SU-DHL-6 (cell line): ENCODE data around the gene FOXC2.

Source experiments
- H2AFZ ChIP-seq: fragments of 200-600 bp; sonication (generic); 2 replicates; pipeline ENCODE4 v1.6.1; 2014; ENCODE audit warnings: low read depth, mild to moderate bottlenecking, moderate library complexity, mixed read lengths, antibody characterized with exemption, low read length; ENCODE audit not compliant: severe bottlenecking
- H3F3A ChIP-seq: fragments of 200-600 bp; shearing (Covaris generic); 2 replicates; pipeline ENCODE4 v1.6.0; 2016; ENCODE audit warnings: antibody characterized with exemption, mild to moderate bottlenecking; ENCODE audit not compliant: insufficient read depth
- H3K27ac ChIP-seq: fragments of 200-600 bp; sonication (generic); 2 replicates; pipeline ENCODE4 v1.5.1; 2016; ENCODE audit warnings: low read depth, mild to moderate bottlenecking, low read length, moderate library complexity, mixed read lengths
- H3K27me3 ChIP-seq: fragments of 200-600 bp; sonication (generic), shearing (Covaris generic); 2 replicates; pipeline ENCODE4 v1.6.0; 2014; ENCODE audit warnings: mild to moderate bottlenecking, low read length
- H3K36me3 ChIP-seq: fragments of 200-600 bp; sonication (generic); 2 replicates; pipeline ENCODE4 v1.6.1; 2014; ENCODE audit warnings: mild to moderate bottlenecking, low read length, mixed read lengths
- H3K4me2 ChIP-seq: fragments of 300-600, 200-600 bp; shearing (Covaris generic), sonication (generic); 2 replicates; pipeline ENCODE4 v1.6.0; 2014; ENCODE audit warnings: low read length, low read depth, mild to moderate bottlenecking; ENCODE audit not compliant: poor library complexity, severe bottlenecking
- H3K4me3 ChIP-seq: fragments of 200-600 bp; sonication (generic); 2 replicates; pipeline ENCODE4 v1.5.1; 2014; ENCODE audit warnings: antibody characterized with exemption, low read length, mild to moderate bottlenecking, mixed read lengths; ENCODE audit not compliant: insufficient read depth, poor library complexity, severe bottlenecking
- H3K79me2 ChIP-seq: fragments of 200-600 bp; sonication (generic); 2 replicates; pipeline ENCODE4 v1.6.1; 2014; ENCODE audit warnings: mild to moderate bottlenecking, low read length, moderate library complexity; ENCODE audit not compliant: insufficient read depth
- H3K9ac ChIP-seq: fragments of 200-600 bp; sonication (generic); 2 replicates; pipeline ENCODE4 v1.7.0; 2014; ENCODE audit warnings: mild to moderate bottlenecking, low read length
- H3K9me2 ChIP-seq: fragments of 200-600 bp; sonication (generic); replicated peaks from 2 replicates; pipeline ENCODE4 v1.6.1; 2014; ENCODE audit warnings: low read length; ENCODE audit not compliant: insufficient read depth
- H3K9me3 ChIP-seq: fragments of 200-600 bp; sonication (generic); 2 replicates; pipeline ENCODE4 v1.6.1; 2014; ENCODE audit warnings: low read length, mixed read lengths; ENCODE audit not compliant: insufficient read depth
- H4K20me1 ChIP-seq: fragments of 200-600 bp; sonication (generic); 2 replicates; pipeline ENCODE4 v1.6.1; 2014; ENCODE audit warnings: low read depth, mild to moderate bottlenecking, antibody characterized with exemption, low read length, moderate library complexity, mixed read lengths
- CTCF ChIP-seq: fragments of 200-600 bp; sonication (generic); IDR thresholded peaks from one replicate; pipeline ENCODE4 v1.5.1; 2017; ENCODE audit warnings: antibody characterized with exemption, mild to moderate bottlenecking, low read length, moderate library complexity; ENCODE audit not compliant: insufficient read depth, poor library complexity, severe bottlenecking
- EZH2phosphoT487 ChIP-seq: fragments of 200-600 bp; sonication (generic), shearing (Covaris generic); conservative IDR thresholded peaks from 2 replicates; pipeline ENCODE4 v1.6.1; 2018; ENCODE audit warnings: mild to moderate bottlenecking, antibody characterized with exemption, low read length, moderate library complexity, mixed read lengths

Gene FOXC2

GRCh38 chr16:86614699-86615098 lies 48.1 kb downstream of the FOXC2 start:
- TF ChIP-seq CTCF (no peak), EZH2phosphoT487 (no peak)
- H3K9ac ChIP-seq: no peak overlapping the region
- no peak overlapping the region for H2AFZ ChIP-seq
- no peaks in the 10 kb centered on the region for H3K9me3 ChIP-seq
- no peaks in the 10 kb centered on the region for H3K36me3 ChIP-seq
- H3K9me2 ChIP-seq: no peaks in the 10 kb centered on the region
- no peaks in the 10 kb centered on the region for H3K27me3 ChIP-seq
- H3F3A ChIP-seq: no peaks in the 10 kb centered on the region
- H3K27ac ChIP-seq: no peak overlapping the region
- no peak overlapping the region for H3K4me2 ChIP-seq
- H4K20me1 ChIP-seq: no peaks in the 10 kb centered on the region
- no peaks in the 10 kb centered on the region for H3K79me2 ChIP-seq
- H3K4me3 ChIP-seq: no peak overlapping the region

- Histone ChIP-seq H3F3A (no peaks in the 10 kb centered on the region), H3K4me2 (no peak overlapping the region), H3K9me3 (no peaks in the 10 kb centered on the region), H2AFZ (no peak overlapping the region), H3K4me3 (no peak overlapping the region), H3K9ac (no peak overlapping the region), H3K27ac (no peak overlapping the region), H4K20me1 (no peaks in the 10 kb centered on the region), H3K36me3 (no peaks in the 10 kb centered on the region), H3K27me3 (no peaks in the 10 kb centered on the region), H3K79me2 (no peaks in the 10 kb centered on the region), H3K9me2 (no peaks in the 10 kb centered on the region)
- no peak for TF ChIP-seq EZH2phosphoT487
- TF ChIP-seq CTCF: no peak
Measured at GRCh38 chr16:86616906-86617305, 50.3 kb downstream of the FOXC2 start.

GRCh38 chr16:86618431-86619238 lies 52.0 kb downstream of the FOXC2 start:
- Histone ChIP-seq H3F3A (no peaks in the 10 kb centered on the region), H3K4me2 (no peak overlapping the region), H3K9ac (no peak overlapping the region), H2AFZ (no peak overlapping the region), H3K36me3 (no peaks in the 10 kb centered on the region), H3K4me3 (no peak overlapping the region), H4K20me1 (no peaks in the 10 kb centered on the region), H3K27ac (no peak overlapping the region), H3K9me2 (no peaks in the 10 kb centered on the region), H3K27me3 (no peaks in the 10 kb centered on the region), H3K79me2 (no peaks in the 10 kb centered on the region), H3K9me3 (no peaks in the 10 kb centered on the region)
- TF ChIP-seq EZH2phosphoT487: no peak
